Endodermal cell (in vitro differentiated cells): ENCODE results near the gene OR9Q1. TPM values are rescaled to one million over a fixed set of nuclear protein-coding genes. Genes with fewer than 3 reads are reported as not detected.

Experiments used
- DNase-seq: peaks from one replicate; pipeline ENCODE4 v3.0.0-alpha.2; 2017
- H3K27ac ChIP-seq: 2 replicates; pipeline ENCODE4 v1.5.1; 2013; ENCODE audit warnings: mild to moderate bottlenecking, low read depth, low read length, moderate library complexity
- H3K27me3 ChIP-seq: 2 replicates; pipeline ENCODE4 v1.6.1; 2013; ENCODE audit warnings: mild to moderate bottlenecking, low read length, moderate library complexity; ENCODE audit not compliant: insufficient read depth, control insufficient read depth, poor library complexity, severe bottlenecking
- H3K36me3 ChIP-seq: 2 replicates; pipeline ENCODE4 v1.7.0; 2013; ENCODE audit warnings: mild to moderate bottlenecking, low read length, moderate library complexity; ENCODE audit not compliant: control insufficient read depth, insufficient read depth
- H3K4me1 ChIP-seq: one replicate; pipeline ENCODE4 v1.7.0; 2013; ENCODE audit warnings: low read length; ENCODE audit not compliant: control insufficient read depth, insufficient read depth
- H3K4me3 ChIP-seq: 2 replicates; pipeline ENCODE4 v1.5.1; 2013; ENCODE audit warnings: mild to moderate bottlenecking, low read length, moderate library complexity
- H3K9ac ChIP-seq: 2 replicates; pipeline ENCODE4 v1.6.1; 2013; ENCODE audit warnings: mild to moderate bottlenecking, low read length, moderate library complexity; ENCODE audit not compliant: poor library complexity, severe bottlenecking; ENCODE audit errors: extremely low read depth
- H3K9me3 ChIP-seq: 2 replicates; pipeline ENCODE4 v1.6.1; 2013; ENCODE audit warnings: mild to moderate bottlenecking, low read length, moderate library complexity; ENCODE audit not compliant: control insufficient read depth
- H3K27ac Mint-ChIP-seq: 2 replicates; pipeline ENCODE4 v1.8.0; 2020; ENCODE audit warnings: mixed read lengths
- H3K27me3 Mint-ChIP-seq: 2 replicates; pipeline ENCODE4 v1.8.0; 2021; ENCODE audit warnings: mild to moderate bottlenecking, mixed read lengths; ENCODE audit not compliant: insufficient read depth
- H3K36me3 Mint-ChIP-seq: 2 replicates; pipeline ENCODE4 v1.8.0; 2020; ENCODE audit warnings: low read depth, mixed read lengths
- H3K4me1 Mint-ChIP-seq: 2 replicates; pipeline ENCODE4 v1.8.0; 2020; ENCODE audit warnings: mixed read lengths
- H3K4me3 Mint-ChIP-seq: 2 replicates; pipeline ENCODE4 v1.8.0; 2020; ENCODE audit warnings: mild to moderate bottlenecking, moderate library complexity, mixed read lengths
- H3K9me3 Mint-ChIP-seq: 2 replicates; pipeline ENCODE4 v1.8.0; 2020; ENCODE audit warnings: mild to moderate bottlenecking, mixed read lengths
- CTCF ChIP-seq: fragments of 200-600 bp; sonication (generic); conservative IDR thresholded peaks from 2 replicates; pipeline ENCODE4 v1.5.0; 2021; ENCODE audit warnings: antibody characterized with exemption, mild to moderate bottlenecking
- WGBS, 2 experiments: methylation state at CpG; one replicate each; pipeline versions ENCODE4 v1.1.5 to v1.1.7; 2013; ENCODE audit warnings: missing lambda C conversion rate in 2 of 2, mixed read lengths in 1 of 2; ENCODE audit not compliant: insufficient coverage in 1 of 2, insufficient read length in 1 of 2; 5-methylcytosine and 5-hydroxymethylcytosine counted together
- total RNA-seq, 2 donors: library from RNA; stranded (reverse); fragmentation: NEBNext Ultra II Directional in 1 of 2; extraction: Animal tissue kit (Norgen Biotek cat#: 25700) in 1 of 2; gene quantifications; 2 replicates in 1 of 2; 3 replicates in 1 of 2; pipeline ENCODE4 v1.2.1, GENCODE V29; 2021

OR9Q1 gene
- total RNA-seq, 2 donors from 2014 or later: not detected

GRCh38 chr11:58121096-58121495 lies 97.4 kb downstream of the OR9Q1 start:
- H3K27me3 ChIP-seq: peaks cover 11% of the 10 kb centered on the region
- 83% methylated on average over 1 of the region's 1 CpG; no CpG with 5 or more reads in 1 of the 2 experiments for WGBS, 2 experiments
- H3K9me3 ChIP-seq: no peaks in the 10 kb centered on the region
- no peak overlapping the region for H3K4me3 ChIP-seq
- H3K36me3 Mint-ChIP-seq: no peaks in the 10 kb centered on the region
- H3K27me3 Mint-ChIP-seq: peaks cover 9% of the 10 kb centered on the region
- no peaks in the 10 kb centered on the region for H3K9me3 Mint-ChIP-seq
- no peak overlapping the region for H3K27ac ChIP-seq
- no peak overlapping the region for H3K9ac ChIP-seq
- no peak overlapping the region for H3K27ac Mint-ChIP-seq
- no peak for DNase-seq
- no peaks in the 10 kb centered on the region for H3K36me3 ChIP-seq
- H3K4me1 ChIP-seq: peaks cover 5% of the 10 kb centered on the region
- H3K4me3 Mint-ChIP-seq: no peak overlapping the region
- H3K4me1 Mint-ChIP-seq: no peaks in the 10 kb centered on the region
- TF ChIP-seq CTCF: no peak

GRCh38 chr11:58125469-58125868 lies 101.8 kb downstream of the OR9Q1 start, which contains the start of gene OR9I1:
Gene OR9I1 (minus strand): TSS chr11:58125530. CDS start chr11:58119444, 6,086 bp downstream.
- no peaks in the 10 kb centered on the region for H3K9me3 ChIP-seq
- 60 to 67% methylated on average over 3 to 4 of the region's 4 CpGs for WGBS, 2 experiments
- H3K27me3 ChIP-seq: no peaks in the 10 kb centered on the region
- peaks cover 5% of the 10 kb centered on the region for H3K4me1 ChIP-seq
- H3K36me3 ChIP-seq: no peaks in the 10 kb centered on the region
- no peak within 1 kb of the TSS for H3K9ac ChIP-seq
- TF ChIP-seq CTCF: no peak
- Mint-ChIP-seq H3K36me3 (no peaks in the 10 kb centered on the region), H3K9me3 (no peaks in the 10 kb centered on the region), H3K4me1 (no peaks in the 10 kb centered on the region), H3K4me3 (no peak within 1 kb of the TSS), H3K27ac (no peak within 1 kb of the TSS), H3K27me3 (no peaks in the 10 kb centered on the region)
- H3K27ac ChIP-seq: no peak within 1 kb of the TSS
- peak; percentile 53 for DNase-seq
- no peak within 1 kb of the TSS for H3K4me3 ChIP-seq

GRCh38 chr11:58127350-58127749 lies 103.7 kb downstream of the OR9Q1 start:
- Histone ChIP-seq H3K27ac (no peak overlapping the region), H3K9ac (no peak overlapping the region), H3K4me1 (peaks cover 5% of the 10 kb centered on the region), H3K4me3 (no peak overlapping the region), H3K27me3 (no peaks in the 10 kb centered on the region), H3K36me3 (no peaks in the 10 kb centered on the region), H3K9me3 (no peaks in the 10 kb centered on the region)
- Mint-ChIP-seq H3K27ac (no peak overlapping the region), H3K36me3 (no peaks in the 10 kb centered on the region), H3K4me1 (peaks cover 2% of the 10 kb centered on the region), H3K4me3 (no peak overlapping the region), H3K27me3 (no peaks in the 10 kb centered on the region), H3K9me3 (no peaks in the 10 kb centered on the region)
- no peak for TF ChIP-seq CTCF
- no peak for DNase-seq
